WTC11 (cell line): ENCODE measurements around the gene LOXL1.

Experiments
- CBFB ChIP-seq: sonication (generic); formaldehyde crosslinking; IDR thresholded peaks from 2 replicates; pipeline ENCODE4 v1.8.1; 2022; ENCODE audit warnings: mild to moderate bottlenecking, low read depth, missing genetic modification reagents
- CTCF ChIP-seq: fragments of 200-600 bp; IDR thresholded peaks from 2 replicates; pipeline ENCODE4 v1.8.0; 2022; ENCODE audit warnings: antibody characterized with exemption
- ESRRA ChIP-seq: sonication (generic); formaldehyde crosslinking; IDR thresholded peaks from 2 replicates; pipeline ENCODE4 v1.8.1; 2022; ENCODE audit warnings: mild to moderate bottlenecking, missing genetic modification reagents, borderline replicate concordance
- STAT6 ChIP-seq: sonication (generic); formaldehyde crosslinking; conservative IDR thresholded peaks from 2 replicates; pipeline ENCODE4 v1.8.1; 2023; ENCODE audit warnings: mild to moderate bottlenecking, low read depth, missing genetic modification reagents, moderate library complexity
- ZNF121 ChIP-seq: sonication (generic); formaldehyde crosslinking; IDR thresholded peaks from 2 replicates; pipeline ENCODE4 v1.8.0; 2023; ENCODE audit warnings: missing genetic modification reagents
- ZNF232 ChIP-seq: sonication (generic); formaldehyde crosslinking; IDR thresholded peaks from 2 replicates; pipeline ENCODE4 v1.8.0; 2022; ENCODE audit warnings: mild to moderate bottlenecking, missing genetic modification reagents
- TF ChIP-seq, protein P1 (sequence below): sonication (generic); formaldehyde crosslinking; IDR thresholded peaks from 2 replicates; pipeline ENCODE4 v1.8.0; 2022; ENCODE audit warnings: mild to moderate bottlenecking, missing genetic modification reagents
- TF ChIP-seq, protein P2 (sequence below): sonication (generic); formaldehyde crosslinking; IDR thresholded peaks from 2 replicates; pipeline ENCODE4 v1.8.0; 2022; ENCODE audit warnings: mild to moderate bottlenecking, missing genetic modification reagents
- TF ChIP-seq, protein P3 (sequence below): sonication (generic); formaldehyde crosslinking; IDR thresholded peaks from 2 replicates; pipeline ENCODE4 v1.8.0; 2023; ENCODE audit warnings: missing genetic modification reagents

DNA sequence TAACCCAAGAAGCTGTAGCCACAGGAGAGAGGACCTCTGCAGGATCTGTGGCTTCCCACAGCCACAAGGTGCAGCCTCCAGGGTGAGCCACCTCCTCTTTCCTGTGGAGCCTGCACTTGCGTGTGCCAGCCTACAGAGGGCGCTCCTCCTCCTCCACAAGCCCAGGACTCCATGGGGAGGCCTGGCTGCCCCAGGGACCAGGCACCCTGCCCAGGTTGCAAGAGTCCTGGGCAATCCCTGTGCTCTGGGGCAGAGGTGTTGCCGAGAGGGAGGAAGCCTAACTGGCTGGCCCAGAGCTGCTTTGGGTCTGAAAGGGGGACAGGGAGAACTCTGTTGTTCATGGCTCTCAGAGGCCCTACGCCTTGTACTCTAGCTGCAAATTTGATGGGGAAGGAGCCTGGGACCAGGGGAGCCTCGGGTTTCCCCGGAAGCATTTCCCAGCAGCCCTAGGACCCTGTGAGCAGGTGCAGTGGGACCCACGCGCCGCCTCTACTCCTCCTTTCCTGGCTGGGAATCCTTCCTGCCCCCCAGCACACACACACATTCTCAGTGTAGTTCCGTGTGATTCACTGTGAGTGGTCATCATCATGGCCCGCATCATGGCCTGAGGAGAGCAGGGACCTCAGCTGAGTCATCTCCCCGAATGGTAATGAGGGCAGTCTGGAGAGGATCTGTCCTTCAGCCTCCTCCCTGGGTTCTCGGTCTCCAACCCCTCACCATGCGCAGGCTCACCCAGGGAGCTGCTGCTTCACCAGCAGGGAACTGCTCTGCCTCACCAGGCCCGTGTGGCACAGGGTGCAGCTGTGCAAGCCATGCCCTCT is 28.6 kb upstream of the LOXL1 start:
- TF ChIP-seq CTCF (peak; percentile 99), STAT6 (CRISPR knock-in tag) (no peak), CBFB (CRISPR knock-in tag) (no peak), ESRRA (CRISPR knock-in tag) (no peak), ZNF121 (peak; percentile 90), ZNF232 (CRISPR knock-in tag) (0 out of 2 replicates have a peak, but pooled peaks have one; percentile 21)
- TF ChIP-seq, protein P1, sequence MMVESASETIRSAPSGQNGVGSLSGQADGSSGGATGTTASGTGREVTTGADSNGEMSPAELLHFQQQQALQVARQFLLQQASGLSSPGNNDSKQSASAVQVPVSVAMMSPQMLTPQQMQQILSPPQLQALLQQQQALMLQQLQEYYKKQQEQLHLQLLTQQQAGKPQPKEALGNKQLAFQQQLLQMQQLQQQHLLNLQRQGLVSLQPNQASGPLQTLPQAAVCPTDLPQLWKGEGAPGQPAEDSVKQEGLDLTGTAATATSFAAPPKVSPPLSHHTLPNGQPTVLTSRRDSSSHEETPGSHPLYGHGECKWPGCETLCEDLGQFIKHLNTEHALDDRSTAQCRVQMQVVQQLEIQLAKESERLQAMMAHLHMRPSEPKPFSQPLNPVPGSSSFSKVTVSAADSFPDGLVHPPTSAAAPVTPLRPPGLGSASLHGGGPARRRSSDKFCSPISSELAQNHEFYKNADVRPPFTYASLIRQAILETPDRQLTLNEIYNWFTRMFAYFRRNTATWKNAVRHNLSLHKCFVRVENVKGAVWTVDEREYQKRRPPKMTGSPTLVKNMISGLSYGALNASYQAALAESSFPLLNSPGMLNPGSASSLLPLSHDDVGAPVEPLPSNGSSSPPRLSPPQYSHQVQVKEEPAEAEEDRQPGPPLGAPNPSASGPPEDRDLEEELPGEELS (CRISPR knock-in tag): no peak
- TF ChIP-seq, protein P2, sequence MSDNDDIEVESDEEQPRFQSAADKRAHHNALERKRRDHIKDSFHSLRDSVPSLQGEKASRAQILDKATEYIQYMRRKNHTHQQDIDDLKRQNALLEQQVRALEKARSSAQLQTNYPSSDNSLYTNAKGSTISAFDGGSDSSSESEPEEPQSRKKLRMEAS (CRISPR knock-in tag): no peak
- TF ChIP-seq, protein P3, sequence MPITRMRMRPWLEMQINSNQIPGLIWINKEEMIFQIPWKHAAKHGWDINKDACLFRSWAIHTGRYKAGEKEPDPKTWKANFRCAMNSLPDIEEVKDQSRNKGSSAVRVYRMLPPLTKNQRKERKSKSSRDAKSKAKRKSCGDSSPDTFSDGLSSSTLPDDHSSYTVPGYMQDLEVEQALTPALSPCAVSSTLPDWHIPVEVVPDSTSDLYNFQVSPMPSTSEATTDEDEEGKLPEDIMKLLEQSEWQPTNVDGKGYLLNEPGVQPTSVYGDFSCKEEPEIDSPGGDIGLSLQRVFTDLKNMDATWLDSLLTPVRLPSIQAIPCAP (CRISPR knock-in tag): no peak
